ENCODE data around the gene TRPC4.

The TRPC4 gene

DNA sequence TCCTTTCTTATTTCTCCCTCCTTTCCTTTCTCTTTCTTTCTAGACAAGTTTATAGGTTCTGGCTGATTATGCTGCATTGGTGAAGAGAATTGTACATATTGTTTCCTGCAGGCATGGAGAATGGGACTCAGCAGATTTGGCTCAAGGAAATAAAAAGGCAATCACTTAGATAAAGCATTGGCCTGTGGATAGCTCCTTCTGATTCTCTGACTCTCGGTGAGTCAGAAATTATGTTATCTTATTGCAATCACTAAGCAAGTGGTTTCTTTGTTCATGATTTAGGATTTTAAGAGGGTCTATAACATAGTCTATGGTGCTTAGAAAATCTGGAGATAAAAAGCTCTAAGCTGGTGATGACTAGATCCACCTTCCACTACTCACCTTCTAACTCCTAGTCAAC, 217.0 kb downstream of the TRPC4 start:
- no peak for DNase-seq (ENCODE audit: low read depth in 1 of 2, low spot score in 1 of 2)
- TF ChIP-seq SPI1 (IDR thresholded peaks at IDR 0.05; ENCODE audit: borderline replicate concordance, low read depth) (no peak), GABPA (IDR thresholded peaks at IDR 0.05; ENCODE audit: low read depth) (no peak), POLR2AphosphoS5 (IDR thresholded peaks at IDR 0.05; ENCODE audit: low read depth) (no peak)
- TF ChIP-seq, protein P1, sequence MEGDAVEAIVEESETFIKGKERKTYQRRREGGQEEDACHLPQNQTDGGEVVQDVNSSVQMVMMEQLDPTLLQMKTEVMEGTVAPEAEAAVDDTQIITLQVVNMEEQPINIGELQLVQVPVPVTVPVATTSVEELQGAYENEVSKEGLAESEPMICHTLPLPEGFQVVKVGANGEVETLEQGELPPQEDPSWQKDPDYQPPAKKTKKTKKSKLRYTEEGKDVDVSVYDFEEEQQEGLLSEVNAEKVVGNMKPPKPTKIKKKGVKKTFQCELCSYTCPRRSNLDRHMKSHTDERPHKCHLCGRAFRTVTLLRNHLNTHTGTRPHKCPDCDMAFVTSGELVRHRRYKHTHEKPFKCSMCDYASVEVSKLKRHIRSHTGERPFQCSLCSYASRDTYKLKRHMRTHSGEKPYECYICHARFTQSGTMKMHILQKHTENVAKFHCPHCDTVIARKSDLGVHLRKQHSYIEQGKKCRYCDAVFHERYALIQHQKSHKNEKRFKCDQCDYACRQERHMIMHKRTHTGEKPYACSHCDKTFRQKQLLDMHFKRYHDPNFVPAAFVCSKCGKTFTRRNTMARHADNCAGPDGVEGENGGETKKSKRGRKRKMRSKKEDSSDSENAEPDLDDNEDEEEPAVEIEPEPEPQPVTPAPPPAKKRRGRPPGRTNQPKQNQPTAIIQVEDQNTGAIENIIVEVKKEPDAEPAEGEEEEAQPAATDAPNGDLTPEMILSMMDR (IDR thresholded peaks at IDR 0.05; ENCODE audit: insufficient read depth, low read length) = no peak
- TF ChIP-seq, protein P2, sequence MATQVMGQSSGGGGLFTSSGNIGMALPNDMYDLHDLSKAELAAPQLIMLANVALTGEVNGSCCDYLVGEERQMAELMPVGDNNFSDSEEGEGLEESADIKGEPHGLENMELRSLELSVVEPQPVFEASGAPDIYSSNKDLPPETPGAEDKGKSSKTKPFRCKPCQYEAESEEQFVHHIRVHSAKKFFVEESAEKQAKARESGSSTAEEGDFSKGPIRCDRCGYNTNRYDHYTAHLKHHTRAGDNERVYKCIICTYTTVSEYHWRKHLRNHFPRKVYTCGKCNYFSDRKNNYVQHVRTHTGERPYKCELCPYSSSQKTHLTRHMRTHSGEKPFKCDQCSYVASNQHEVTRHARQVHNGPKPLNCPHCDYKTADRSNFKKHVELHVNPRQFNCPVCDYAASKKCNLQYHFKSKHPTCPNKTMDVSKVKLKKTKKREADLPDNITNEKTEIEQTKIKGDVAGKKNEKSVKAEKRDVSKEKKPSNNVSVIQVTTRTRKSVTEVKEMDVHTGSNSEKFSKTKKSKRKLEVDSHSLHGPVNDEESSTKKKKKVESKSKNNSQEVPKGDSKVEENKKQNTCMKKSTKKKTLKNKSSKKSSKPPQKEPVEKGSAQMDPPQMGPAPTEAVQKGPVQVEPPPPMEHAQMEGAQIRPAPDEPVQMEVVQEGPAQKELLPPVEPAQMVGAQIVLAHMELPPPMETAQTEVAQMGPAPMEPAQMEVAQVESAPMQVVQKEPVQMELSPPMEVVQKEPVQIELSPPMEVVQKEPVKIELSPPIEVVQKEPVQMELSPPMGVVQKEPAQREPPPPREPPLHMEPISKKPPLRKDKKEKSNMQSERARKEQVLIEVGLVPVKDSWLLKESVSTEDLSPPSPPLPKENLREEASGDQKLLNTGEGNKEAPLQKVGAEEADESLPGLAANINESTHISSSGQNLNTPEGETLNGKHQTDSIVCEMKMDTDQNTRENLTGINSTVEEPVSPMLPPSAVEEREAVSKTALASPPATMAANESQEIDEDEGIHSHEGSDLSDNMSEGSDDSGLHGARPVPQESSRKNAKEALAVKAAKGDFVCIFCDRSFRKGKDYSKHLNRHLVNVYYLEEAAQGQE (IDR thresholded peaks at IDR 0.05; ENCODE audit: insufficient replicate concordance, low read depth) = no peak
- H3K27me3 ChIP-seq (ENCODE audit: insufficient read depth, poor library complexity, severe bottlenecking) = no peaks in the 10 kb centered on the region
- H3K4me3 ChIP-seq (replicated peaks; ENCODE audit: insufficient read depth, low read length) = no peak overlapping the region
- no peak overlapping the region for H3K27ac ChIP-seq (replicated peaks)

DNA sequence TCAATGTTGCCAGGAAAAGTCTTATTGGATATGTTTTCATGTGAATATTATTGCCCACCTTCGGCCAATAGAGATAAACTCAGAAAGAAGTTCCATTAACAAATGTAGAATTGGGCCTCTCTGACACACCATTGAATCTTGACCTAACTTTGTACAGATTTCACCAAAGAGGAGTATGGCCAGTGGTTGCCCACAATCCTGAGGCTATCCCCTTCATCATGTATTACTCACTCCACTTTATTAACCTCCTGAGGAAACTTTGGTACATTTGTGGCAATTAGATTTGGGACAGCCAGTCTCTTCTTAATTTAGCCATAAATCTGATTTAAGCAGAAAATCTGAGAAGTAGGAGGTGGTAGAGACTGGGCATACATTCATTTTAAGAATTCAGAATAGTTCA, 217.7 kb downstream of the TRPC4 start:
- Histone ChIP-seq H3K27me3 (ENCODE audit: insufficient read depth, poor library complexity, severe bottlenecking) (no peaks in the 10 kb centered on the region), H3K4me3 (replicated peaks; ENCODE audit: insufficient read depth, low read length) (no peak overlapping the region), H3K27ac (replicated peaks) (no peak overlapping the region)
- no peak for DNase-seq (ENCODE audit: low read depth in 1 of 2, low spot score in 1 of 2)
- TF ChIP-seq, protein P1 (IDR thresholded peaks at IDR 0.05; ENCODE audit: insufficient read depth, low read length) = no peak
- TF ChIP-seq POLR2AphosphoS5 (IDR thresholded peaks at IDR 0.05; ENCODE audit: low read depth) (no peak), SPI1 (IDR thresholded peaks at IDR 0.05; ENCODE audit: borderline replicate concordance, low read depth) (no peak), GABPA (IDR thresholded peaks at IDR 0.05; ENCODE audit: low read depth) (no peak)
- TF ChIP-seq, protein P2 (IDR thresholded peaks at IDR 0.05; ENCODE audit: insufficient replicate concordance, low read depth) = no peak

DNA sequence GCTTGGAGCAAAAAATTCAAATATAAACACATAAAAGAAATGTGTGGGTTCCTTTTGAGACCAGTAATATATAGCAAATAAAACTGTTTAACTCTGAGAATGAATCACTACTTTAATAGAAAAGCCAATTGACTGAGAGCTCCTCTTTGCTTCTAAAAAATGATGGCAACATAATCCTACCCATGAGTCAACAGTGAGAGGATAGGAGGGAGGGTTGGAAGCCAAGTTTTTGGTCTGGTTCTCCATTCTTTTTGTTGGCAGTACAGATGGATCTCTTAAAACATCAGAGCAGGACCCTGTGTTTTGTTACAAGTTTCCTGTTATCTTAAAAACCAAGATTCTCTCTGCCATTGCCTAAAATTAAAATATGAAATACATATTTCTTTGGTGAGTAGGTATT, 221.0 kb downstream of the TRPC4 start:
- no peak overlapping the region for H3K4me3 ChIP-seq (replicated peaks; ENCODE audit: insufficient read depth, low read length)
- TF ChIP-seq GABPA (IDR thresholded peaks at IDR 0.05; ENCODE audit: low read depth) = no peak
- no peak for TF ChIP-seq SPI1 (IDR thresholded peaks at IDR 0.05; ENCODE audit: borderline replicate concordance, low read depth)
- TF ChIP-seq POLR2AphosphoS5 (IDR thresholded peaks at IDR 0.05; ENCODE audit: low read depth) = no peak
- TF ChIP-seq, protein P2 (IDR thresholded peaks at IDR 0.05; ENCODE audit: insufficient replicate concordance, low read depth) = no peak
- TF ChIP-seq, protein P1 (IDR thresholded peaks at IDR 0.05; ENCODE audit: insufficient read depth, low read length) = no peak
- H3K27me3 ChIP-seq (ENCODE audit: insufficient read depth, poor library complexity, severe bottlenecking) = no peaks in the 10 kb centered on the region
- H3K27ac ChIP-seq (replicated peaks) = no peak overlapping the region
- no peak for DNase-seq (ENCODE audit: low read depth in 1 of 2, low spot score in 1 of 2)
